Epithelial cell of esophagus (primary cell): ENCODE measurements around the gene SIPA1.
A peak's percentile ranks its signal among the peaks of the same experiment; 100 is the strongest.
"Not testable (repeated sequence)": the region's sequence is repeated elsewhere in the genome, so short reads cannot be mapped to it uniquely, and the experiment has no call there.

Experiments
- DNase-seq: peaks from one replicate; pipeline ENCODE4 v3.0.0; 2010; ENCODE audit warnings: low read depth
- H3K4me3 ChIP-seq: 2 replicates; pipeline ENCODE4 v1.5.1; 2011; ENCODE audit warnings: mild to moderate bottlenecking, low read length, control low read depth
- CTCF ChIP-seq: IDR thresholded peaks from 2 replicates; pipeline ENCODE4 v1.5.1; 2011; ENCODE audit warnings: low read depth, mild to moderate bottlenecking, low read length, control low read depth, inconsistent platforms; ENCODE audit not compliant: insufficient read depth; ENCODE audit errors: missing control alignments

Gene SIPA1

GRCh38 chr11:65634905-65635731 lies 2.8 kb upstream of the SIPA1 start:
- peak; percentile 46 for DNase-seq
- no peak for TF ChIP-seq CTCF
- H3K4me3 ChIP-seq: no peak overlapping the region

- TF ChIP-seq CTCF: no peak
- DNase-seq: no peak
- H3K4me3 ChIP-seq: no peak overlapping the region
Measured at GRCh38 chr11:65636108-65637031, 1.5 kb upstream of the SIPA1 start.

GRCh38 chr11:65637032-65637557 lies 806 bp upstream of the SIPA1 start:
- TF ChIP-seq CTCF: no peak

GRCh38 chr11:65639228-65639597 lies 1.3 kb downstream of the SIPA1 start:
- not testable (repeated sequence) for DNase-seq, H3K4me3 ChIP-seq

More at GRCh38 chr11:65637032-65637557, 806 bp upstream of the SIPA1 start:
- no peak overlapping the region for H3K4me3 ChIP-seq
- DNase-seq: no peak

- TF ChIP-seq CTCF: no peak
- no peak overlapping the region for H3K4me3 ChIP-seq
- no peak for DNase-seq
Measured at GRCh38 chr11:65639623-65640482, 2.0 kb downstream of the SIPA1 start.

- no peak overlapping the region for H3K4me3 ChIP-seq
- no peak for TF ChIP-seq CTCF
- no peak for DNase-seq
Measured at GRCh38 chr11:65640483-65641296, 2.8 kb downstream of the SIPA1 start.
